ENCODE measurements around the gene TIAM1.

The TIAM1 gene

DNA sequence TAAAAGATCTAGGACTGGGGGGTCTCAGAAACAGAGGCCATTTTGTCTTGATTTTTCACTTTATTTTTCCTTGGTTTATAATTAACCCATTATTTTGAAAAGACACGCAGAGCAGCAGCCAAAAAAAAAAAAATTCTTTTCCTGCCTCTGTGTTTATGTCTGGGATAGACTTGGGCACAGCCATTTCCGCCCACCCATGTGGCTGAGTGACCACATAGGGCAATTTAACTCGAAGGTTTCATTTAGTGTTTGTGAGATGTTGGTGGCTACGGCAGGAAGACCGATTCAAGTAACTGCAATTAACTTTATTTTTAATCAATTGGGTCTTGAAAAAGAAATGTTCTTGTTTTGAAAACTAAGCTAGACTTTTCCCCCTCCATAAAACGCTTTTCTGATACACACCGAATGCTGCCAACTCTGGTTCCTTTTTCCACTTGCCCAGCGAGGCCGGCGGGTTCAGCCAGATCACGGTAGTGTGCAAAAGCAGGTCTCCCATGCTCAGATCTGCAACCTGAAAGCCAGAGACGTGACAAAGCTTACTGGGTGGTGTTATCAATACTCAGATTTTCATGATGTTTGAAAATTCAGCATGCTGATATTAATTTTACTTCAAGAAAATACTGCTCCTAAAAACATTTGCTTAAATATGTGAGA lies 208.4 kb downstream of the TIAM1 start:
- no peak for DNase-seq (ENCODE audit: low read depth in 2 of 2)

DNA sequence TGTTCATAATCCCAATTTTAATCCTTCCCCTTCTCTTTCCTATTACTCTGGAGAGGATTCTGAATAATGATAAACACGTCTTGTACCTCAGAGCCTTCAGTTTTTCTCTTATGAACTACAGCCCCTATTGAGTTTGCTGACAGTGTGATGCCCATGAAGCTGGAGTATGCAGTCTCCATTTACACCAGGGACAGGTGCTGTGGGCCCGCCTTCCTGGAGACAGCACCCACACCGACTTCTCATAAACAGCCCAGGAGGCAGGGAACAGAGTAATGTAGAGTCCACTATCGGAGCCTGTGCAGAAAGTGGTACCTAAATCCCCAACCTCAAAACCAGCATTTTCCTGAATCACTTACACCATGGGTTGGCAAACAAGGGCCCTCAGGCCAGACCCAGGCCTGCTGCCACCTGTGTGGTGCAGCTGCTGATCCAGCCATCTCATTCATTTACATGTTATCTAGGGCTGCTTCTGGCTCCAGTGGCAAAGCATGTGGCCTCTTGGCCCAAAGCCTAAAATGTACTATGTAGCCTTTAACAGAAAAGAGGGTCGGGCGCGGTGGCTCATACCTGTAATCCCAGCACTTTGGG lies 210.7 kb downstream of the TIAM1 start:
- no peak for DNase-seq (ENCODE audit: low read depth in 2 of 2)

DNA sequence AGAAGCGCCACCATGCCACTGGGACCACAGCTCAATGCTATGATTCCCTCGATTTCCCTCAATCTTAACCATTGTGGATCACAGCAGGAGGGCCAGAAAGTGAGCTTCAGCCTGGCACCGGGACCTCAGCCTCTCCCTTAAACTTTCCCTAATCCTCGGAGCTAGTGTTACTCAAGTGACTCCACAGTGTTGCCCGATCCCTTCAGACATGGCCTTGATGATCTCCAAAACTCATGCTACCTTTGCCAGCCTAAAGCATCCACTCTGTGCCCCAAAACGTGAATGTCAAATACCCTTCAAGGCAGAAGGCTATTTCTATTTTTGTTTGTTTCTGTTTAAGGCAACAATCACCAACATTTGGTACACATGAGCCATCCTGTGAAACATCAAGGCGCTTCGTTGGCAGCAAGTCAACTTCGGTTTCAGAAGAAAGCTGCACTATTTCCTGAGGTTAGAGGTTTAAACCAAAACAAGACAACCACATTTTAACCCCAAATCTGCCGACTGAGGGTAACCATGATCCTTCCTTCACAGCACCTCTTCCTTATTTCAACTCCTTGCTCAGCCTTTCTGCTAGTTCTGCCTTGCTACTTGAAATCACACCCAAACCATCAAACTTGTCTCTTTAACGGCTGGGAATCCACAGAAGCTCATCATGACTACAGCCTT lies 211.4 kb downstream of the TIAM1 start:
- peak; percentile 27 to 56 for DNase-seq (ENCODE audit: low read depth in 2 of 2)

DNA sequence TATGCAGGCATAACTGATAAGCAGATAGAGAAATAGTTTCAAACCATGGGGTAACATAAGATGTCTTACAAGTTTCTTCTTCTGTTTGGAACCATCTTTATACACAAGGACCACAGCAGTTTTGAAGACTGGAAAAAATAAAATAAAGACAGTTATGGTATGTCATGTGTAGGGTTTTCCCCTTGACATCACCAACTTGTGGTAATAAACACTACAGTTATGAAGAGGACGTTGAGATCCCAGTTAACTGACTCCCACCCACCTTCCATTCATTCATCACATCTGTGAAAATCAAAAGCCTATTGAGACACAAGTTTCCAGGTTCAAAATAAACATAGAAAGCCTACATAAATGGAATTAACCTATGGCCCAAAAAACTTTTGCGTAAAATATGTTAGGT lies 213.2 kb downstream of the TIAM1 start:
- DNase-seq (ENCODE audit: low read depth in 2 of 2), result no peak

DNA sequence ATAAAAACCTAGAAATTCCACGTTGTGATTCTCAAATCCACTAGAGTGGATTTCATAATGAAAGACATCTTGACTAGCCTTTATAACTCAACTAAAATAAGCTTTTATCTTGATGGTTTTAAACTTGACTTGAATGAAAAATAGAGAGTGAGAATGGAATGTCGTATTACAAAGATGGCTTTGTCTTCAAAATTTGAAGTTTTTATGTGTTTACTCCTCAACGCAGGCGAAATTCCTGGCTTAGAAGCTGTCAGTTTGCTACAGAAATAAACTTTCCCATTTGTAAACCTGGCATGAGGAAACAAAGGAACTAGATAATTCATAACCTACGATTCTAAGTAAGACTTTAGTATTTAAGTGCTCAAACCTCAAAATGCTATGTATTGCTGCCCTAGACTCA lies 215.8 kb downstream of the TIAM1 start:
- no peak for DNase-seq (ENCODE audit: low read depth in 2 of 2)

DNA sequence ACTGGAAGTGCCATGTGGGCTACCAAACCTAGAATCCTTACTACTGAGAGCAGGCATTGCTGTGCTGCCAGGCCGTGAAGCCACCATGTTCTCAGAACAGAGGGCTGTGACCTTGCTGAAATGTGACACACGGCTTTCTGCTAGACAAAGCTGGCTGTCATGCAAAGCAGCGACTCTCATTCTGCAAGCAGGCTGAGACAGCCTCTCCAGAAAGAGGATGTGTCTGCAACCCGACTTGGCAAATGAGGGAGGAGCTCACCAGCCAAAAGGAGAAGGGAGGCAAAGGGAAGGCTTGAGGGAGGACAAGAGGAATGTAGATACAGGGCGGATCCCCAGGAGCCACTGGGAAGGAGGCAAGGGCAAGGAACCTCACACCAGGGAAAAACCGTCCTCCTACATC lies 220.1 kb downstream of the TIAM1 start:
- no peak for DNase-seq (ENCODE audit: low read depth in 2 of 2)

DNA sequence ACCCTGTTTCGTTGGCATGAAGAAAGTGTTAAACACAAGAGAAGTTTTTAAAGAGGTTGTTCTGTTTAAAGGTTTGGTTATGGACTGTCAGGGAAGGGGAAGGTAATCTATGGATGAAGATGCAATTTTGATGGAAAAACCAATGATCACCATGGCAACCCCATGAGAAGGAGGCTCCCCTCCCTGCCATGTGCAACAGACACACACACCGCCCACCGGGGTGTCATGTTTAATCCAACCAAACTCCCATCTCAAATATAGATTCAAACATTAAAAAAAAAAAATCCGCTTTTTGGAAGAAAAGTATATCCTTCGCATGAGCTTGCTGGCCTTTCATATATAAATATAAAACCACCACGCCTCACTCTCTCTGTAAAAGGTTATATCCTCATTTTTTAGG lies 224.9 kb downstream of the TIAM1 start:
- no peak for DNase-seq (ENCODE audit: low read depth in 2 of 2)

DNA sequence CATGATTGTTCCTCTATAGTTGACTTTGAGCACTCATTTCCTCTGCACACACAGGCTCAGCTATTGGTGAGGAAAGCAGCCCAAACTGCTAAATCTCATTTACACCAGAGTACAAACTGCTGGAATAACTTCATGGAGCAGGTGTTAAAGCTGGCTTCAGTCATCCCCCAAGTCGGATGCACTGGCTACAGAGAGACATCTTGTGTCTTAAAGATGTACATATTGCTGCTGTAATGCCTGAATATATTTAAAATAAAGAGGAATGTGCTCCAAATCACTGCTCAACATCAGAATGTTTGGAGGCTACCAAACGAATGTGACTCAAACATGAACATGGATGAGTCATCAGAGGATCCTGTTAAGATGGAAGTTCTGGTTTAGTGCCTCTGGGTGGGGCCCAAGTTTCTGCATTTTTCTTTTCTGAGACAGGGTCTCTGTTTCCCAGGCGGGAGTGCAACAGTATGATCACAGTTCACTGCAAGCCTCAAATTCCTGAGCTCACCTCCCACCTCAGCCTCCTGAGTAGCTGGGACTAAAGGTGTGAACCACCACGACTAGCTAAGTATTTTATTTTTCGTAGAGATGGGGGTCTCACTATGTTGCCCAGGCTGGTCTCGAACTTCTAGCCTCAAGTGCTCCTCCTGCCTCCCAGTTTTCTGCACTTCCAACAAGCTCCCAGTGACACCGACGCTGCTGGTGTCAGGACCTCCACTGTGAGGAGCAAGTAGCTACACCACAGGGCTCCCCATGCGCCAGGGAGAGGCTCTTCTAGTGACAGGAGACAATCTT lies 226.7 kb downstream of the TIAM1 start:
- DNase-seq (ENCODE audit: low read depth in 2 of 2), result no peak

DNA sequence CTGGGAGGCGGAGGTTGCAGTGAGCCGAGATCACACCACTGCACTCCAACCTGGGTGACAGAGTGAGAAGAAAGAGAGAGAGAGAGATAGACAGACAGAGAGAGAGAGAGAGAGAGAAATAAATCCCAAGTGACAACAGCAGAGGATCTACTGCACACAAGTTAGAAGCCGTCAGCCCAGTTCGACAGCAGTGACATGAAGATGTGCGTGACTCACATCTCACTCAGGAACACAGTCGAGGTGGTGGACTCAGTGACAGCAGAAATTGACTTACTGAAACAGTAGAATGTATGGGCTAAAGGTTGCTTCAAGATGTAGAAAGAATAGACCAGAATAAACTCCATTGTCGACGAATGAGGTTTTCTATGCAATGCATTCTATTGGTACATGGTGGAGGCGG lies 228.8 kb downstream of the TIAM1 start:
- DNase-seq (ENCODE audit: low read depth in 2 of 2), result no peak

DNA sequence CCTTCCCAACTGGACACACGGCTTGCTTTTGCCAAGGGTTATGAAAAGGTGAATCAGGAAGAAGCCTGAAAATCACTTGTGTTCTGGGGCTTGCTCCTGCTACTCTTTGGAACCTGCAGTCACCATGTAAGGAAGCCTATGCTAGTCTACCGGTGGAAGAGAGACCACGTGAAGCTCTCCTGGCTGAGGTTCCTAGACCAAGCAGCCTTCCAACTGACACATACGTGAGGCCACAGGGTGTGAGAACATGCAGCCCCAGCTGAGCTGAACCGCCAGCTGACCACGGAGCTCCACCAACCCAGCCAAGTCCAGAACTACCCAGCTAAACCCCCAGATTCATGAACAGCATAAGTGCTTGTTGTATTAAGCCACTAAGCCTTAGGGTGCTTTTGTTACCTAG lies 233.0 kb downstream of the TIAM1 start:
- DNase-seq (ENCODE audit: low read depth in 2 of 2), result no peak

DNA sequence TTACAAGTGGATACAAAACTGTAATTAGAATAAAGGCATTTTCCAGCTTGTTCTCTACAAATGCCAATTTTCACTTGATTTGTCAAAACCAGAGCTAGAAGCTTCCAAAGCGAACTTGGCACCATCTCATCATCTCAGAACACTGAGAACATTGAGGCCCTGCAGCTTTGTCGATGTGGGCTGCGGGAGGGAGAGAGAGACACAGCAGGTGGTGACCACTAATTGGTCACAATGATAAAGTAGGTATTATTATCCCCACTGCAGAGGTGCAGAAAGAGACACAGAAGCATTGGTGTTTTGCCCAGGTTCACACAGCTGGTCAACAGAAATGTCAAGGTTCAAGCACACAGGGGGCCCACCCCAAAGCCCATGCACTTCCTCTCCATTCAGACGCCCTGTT lies 233.6 kb downstream of the TIAM1 start:
- no peak for DNase-seq (ENCODE audit: low read depth in 2 of 2)

DNA sequence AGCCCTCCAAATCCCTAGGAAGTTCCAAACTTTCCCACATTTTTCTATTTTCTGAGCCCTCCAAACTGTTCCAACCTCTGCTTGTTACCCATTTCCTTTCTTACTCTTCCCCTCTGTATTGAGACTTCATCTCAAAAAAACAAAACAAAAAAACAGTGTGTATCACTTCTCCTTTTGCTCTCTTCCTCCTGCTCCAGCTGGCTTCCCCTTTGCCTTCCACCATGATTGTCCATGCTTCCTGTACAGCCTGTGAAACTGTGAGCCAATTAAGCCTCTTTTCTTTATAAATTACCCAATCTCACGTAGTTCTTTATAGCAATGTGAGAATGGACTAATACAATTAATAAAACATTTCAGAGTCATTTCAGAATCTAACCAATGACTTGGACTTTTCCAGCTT lies 236.2 kb downstream of the TIAM1 start:
- DNase-seq (ENCODE audit: low read depth in 2 of 2), result no peak

DNA sequence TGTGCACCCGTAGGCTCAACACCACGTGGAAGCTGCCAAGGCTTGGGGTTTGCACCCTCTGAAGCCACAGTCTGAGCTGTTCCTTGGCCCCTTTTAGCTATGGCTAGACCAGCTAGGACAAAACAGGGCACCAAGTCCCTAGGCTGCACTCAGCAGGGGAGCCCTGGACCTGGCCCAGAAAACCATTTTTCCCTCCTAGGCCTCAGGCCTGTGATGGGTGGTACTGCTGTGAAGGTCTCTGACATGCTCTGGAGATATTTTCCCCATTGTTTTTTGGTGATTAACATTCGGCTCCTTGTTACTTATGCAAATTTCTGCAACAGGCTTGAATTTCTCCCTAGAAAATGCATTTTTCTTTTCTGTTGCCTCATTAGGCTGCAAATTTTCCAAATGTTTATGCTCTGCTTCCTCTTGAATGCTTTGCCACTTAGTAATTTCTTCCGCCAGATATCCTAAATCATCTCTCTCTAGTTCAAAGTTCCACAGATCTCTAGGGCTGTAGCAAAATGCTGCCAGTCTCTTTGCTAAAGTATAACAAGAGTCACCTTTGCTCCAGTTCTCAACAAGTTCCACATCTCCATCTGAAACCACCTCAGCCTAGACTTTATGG lies 236.8 kb downstream of the TIAM1 start:
- DNase-seq (ENCODE audit: low read depth in 2 of 2), result no peak

DNA sequence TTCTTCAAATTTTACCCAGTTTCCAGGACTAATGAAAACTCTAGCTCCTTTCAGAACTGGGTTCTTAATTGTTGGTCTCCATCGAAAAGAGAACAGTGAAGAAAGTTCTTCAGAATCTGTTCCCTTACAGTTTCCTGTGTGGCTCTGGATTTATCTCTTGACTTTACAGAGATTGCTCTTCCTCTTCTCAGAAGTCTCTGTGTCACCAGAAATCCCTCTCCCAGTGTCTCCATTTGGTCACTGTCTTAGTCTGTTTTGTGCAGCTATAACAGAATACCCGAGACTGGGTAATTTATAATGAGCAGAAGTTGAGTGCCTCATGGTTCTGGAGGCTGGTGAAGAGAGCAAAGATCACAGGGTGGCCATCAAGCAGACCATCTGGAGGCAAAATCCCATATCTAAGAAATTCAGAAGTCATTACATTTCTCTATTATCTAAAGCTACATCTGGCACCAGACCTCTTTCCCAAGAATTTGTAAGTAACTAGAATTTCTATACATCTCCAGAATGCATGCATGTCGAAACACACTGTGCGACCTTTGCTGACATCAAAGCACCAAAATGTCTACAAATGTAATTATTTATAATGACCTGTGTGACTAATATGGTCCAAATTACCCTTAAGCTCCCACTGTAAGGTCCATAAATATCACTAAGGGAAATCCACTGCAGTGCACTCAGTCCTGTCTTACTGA lies 240.3 kb downstream of the TIAM1 start:
- no peak for DNase-seq (ENCODE audit: low read depth in 2 of 2)

DNA sequence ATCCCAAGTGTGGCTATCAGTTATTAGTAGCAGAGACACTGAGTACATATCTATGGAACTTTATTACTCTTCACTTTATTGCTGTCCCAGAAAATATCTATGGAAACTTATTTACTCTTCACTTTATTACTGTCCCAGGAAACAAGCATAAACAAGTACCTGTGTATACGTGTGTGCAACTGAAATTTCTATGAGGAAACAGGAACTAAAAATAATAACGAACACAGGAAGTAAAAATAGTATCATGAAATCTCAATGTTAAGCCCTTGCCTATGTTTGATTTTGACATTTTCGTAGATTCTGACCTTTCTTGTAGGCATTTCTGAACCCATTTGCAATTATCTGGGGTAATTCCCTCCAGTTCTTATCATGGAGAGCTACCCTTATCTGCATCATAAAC lies 240.9 kb downstream of the TIAM1 start:
- no peak for DNase-seq (ENCODE audit: low read depth in 2 of 2)

DNA sequence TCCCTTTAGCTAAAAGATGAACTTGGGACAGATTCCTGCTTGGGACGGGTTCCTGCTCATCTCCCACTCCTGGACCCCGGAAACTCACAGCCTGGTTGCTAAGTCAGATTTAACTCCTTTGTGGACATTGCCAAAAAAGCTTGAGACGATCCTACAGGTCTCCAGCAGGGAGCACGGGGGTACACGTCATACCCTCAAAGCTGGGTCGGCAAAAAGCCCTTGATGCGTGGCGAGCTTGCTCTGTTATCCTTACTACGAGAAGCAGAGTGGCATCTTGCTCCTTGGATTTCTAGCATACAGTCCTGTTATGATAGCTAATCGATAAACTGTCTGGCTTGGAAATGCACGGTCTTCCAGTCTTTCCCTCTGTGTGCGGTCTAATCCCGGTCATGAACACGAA lies 244.9 kb downstream of the TIAM1 start:
- no peak for DNase-seq (ENCODE audit: low read depth in 2 of 2)

DNA sequence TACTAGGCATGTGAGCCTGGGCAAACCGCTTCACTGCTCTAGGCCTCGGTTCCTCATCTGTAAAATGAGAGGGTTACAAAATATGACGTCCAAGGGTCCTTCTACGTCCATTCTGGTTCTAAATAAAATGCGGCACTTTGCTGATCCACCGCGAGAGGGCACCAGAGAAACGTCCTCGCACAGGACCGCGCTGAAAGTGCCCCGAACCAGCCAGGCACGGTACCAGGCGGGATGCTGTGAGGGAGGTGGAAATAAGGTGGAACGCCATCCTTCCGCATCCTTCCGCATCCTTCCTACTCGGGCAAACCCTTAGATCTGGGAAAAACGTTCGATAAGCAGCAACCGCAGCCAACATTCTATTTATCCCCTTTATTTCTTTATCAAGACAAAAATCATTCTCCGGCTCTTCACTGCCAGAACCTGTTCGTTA lies 245.5 kb downstream of the TIAM1 start:
- peak; percentile 67 to 69 for DNase-seq (ENCODE audit: low read depth in 2 of 2)

DNA sequence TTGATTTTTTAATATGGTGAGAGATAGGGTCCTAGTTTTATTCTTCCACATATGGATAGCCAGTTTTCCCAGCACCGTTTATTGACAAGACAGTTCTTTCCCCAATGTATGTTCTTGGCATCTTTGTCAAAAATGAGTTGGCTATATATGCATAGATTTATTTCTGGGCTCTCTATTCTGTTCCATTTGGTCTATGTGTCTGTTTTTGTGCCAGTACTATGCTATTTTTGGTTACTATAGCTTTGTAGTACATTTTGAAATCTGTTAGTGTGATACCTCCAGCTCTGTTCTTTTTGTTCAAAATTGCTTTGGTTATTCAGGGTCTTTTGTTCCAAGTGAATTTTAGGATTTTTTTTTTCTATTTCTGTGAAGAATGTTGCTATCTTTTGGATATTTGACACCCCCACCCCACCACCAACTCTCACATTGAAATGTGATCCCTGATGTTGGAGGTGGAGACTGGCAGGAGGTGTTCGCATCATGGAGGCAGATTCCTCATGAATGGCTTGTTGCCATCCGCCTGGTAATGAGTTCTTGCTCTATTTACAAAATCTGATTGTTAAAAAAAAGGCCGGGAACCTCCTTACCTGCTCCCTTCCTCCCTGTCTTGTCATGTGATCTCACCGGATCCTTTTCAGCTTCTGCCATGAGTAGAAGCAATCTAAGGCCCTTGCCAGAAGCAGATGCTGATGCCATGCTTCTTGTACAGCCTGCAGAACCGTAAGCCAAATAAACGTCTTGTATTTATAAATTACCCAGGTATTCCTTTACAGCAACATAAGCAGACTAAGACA lies 251.0 kb downstream of the TIAM1 start:
- no peak for DNase-seq (ENCODE audit: low read depth in 2 of 2)

DNA sequence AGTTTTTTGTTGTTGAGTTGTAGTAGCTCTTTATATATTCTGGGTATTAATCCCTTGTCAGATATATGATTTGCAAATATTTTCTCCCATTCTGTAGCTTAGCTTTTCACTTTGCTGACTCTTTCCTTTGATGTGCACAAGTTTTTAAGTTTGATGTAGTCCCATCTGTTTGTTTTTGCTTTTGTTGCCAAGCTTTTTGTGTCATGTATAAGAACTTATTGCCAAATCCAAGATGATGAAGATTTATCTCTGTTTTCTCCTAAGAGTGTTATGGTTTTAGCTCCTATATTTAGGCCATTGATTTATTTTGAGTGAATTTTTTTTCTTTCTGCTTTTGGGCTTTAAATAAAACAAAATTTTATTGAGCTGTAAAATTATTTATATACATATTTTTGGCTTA lies 253.7 kb downstream of the TIAM1 start:
- DNase-seq (ENCODE audit: low read depth in 2 of 2), result no peak

DNA sequence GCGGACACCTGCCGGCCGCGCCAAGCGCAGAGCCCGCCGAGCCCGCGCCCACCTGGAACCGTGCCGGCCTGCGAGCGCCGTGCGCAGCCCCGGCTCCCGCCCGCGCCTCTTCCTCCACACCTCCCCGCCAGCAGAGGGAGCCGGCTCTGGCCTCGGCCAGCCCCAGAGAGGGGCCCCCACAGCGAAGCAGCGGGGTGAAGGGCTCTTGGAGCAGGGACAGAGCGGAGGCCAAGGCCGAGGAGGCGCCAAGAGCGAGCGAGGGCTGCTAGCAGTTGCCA lies 255.6 kb downstream of the TIAM1 start:
- DNase-seq (ENCODE audit: low read depth in 2 of 2), result no peak

Measured in stimulated activated CD4-positive, alpha-beta T cell treated with anti-CD3 and anti-CD28 coated beads, Interleukin-1b, Interleukin-23, amount 100 ng/mL, for 4 hours (primary cell).